SK-N-SH (cell line): Measurements from ENCODE around the gene MRGPRX3. TPM values are rescaled to one million over a fixed set of nuclear protein-coding genes. Genes with fewer than 3 reads are reported as not detected.

ENCODE experiments used
- CTCF ChIA-PET: fragments of 300-600, 350-600 bp; formaldehyde crosslinking; extraction: SDS; loops from one replicate; lab custom pipeline; 2021; lab: Yijun Ruan, JAX
- POLR2A ChIA-PET: fragments of 350-600 bp; sonication (Branson Sonifier 250); formaldehyde crosslinking; extraction: SDS; loops from one replicate; lab custom pipeline; 2020; ENCODE audit warnings: antibody characterized with exemption, inconsistent platforms; lab: Yijun Ruan, JAX
- DNase-seq: peaks from one replicate; pipeline ENCODE4 v3.0.0; 2012
- H2AFZ ChIP-seq: fragments of 200-600 bp; sonication (generic); 2 replicates; pipeline ENCODE4 v1.8.1; 2016; ENCODE audit warnings: antibody characterized with exemption, mild to moderate bottlenecking, low read depth
- H3F3A ChIP-seq: fragments of 200-600 bp; sonication (generic); replicated peaks from 2 replicates; pipeline ENCODE3; 2016; ENCODE audit warnings: antibody characterized with exemption, mild to moderate bottlenecking; ENCODE audit not compliant: insufficient read depth
- H3K27ac ChIP-seq, 2 experiments: fragments of 200-500 bp in 1 of 2; fragments of 200-600 bp in 1 of 2; sonication (Bioruptor generic) in 1 of 2; sonication (generic), shearing (Covaris generic) in 1 of 2; 2 replicates each; pipeline versions ENCODE4 v1.5.1 to v1.6.1; 2014 to 2016; ENCODE audit warnings: low read depth in 2 of 2, inconsistent platforms in 1 of 2, low read length in 1 of 2, mild to moderate bottlenecking in 1 of 2, mixed read lengths in 1 of 2
- H3K27me3 ChIP-seq: fragments of 200-600 bp; sonication (generic), shearing (Covaris generic); 2 replicates; pipeline ENCODE4 v1.6.1; 2016; ENCODE audit warnings: mixed run types; ENCODE audit not compliant: insufficient read depth
- H3K36me3 ChIP-seq, 2 experiments: fragments of 200-500 bp in 1 of 2; fragments of 200-600 bp in 1 of 2; sonication (Bioruptor generic) in 1 of 2; sonication (generic) in 1 of 2; replicated peaks in 1 of 2; 2 replicates each; pipeline versions ENCODE3 to v1.5.1; 2014 to 2016; ENCODE audit warnings: low read length in 1 of 2, mild to moderate bottlenecking in 1 of 2; ENCODE audit not compliant: insufficient read depth in 2 of 2, control insufficient read depth in 1 of 2
- H3K4me1 ChIP-seq, 2 experiments: fragments of 200-500 bp in 1 of 2; fragments of 200-600 bp in 1 of 2; sonication (Bioruptor generic) in 1 of 2; sonication (generic), shearing (Covaris generic) in 1 of 2; 2 replicates each; pipeline versions ENCODE4 v1.5.1 to v1.6.1; 2014 to 2016; ENCODE audit warnings: low read depth in 1 of 2, low read length in 1 of 2, mixed run types in 1 of 2; ENCODE audit not compliant: insufficient read depth in 2 of 2, control insufficient read depth in 1 of 2
- H3K4me2 ChIP-seq: fragments of 200-600 bp; sonication (generic), shearing (Covaris generic); 2 replicates; pipeline ENCODE4 v1.6.1; 2017; ENCODE audit warnings: mixed run types
- H3K4me3 ChIP-seq, 2 experiments: fragments of 200-500 bp in 1 of 2; fragments of 200-600 bp in 1 of 2; sonication (Bioruptor generic) in 1 of 2; sonication (generic), shearing (Covaris generic) in 1 of 2; 2 replicates each; pipeline versions ENCODE4 v1.5.1 to v1.8.1; 2014 to 2016; ENCODE audit warnings: low read depth in 2 of 2, inconsistent platforms in 1 of 2, low read length in 1 of 2, mild to moderate bottlenecking in 1 of 2, mixed read lengths in 1 of 2, moderate library complexity in 1 of 2
- H3K79me2 ChIP-seq: fragments of 200-600 bp; sonication (generic); 2 replicates; pipeline ENCODE4 v1.8.1; 2017; ENCODE audit warnings: mild to moderate bottlenecking; ENCODE audit not compliant: insufficient read depth
- H3K9ac ChIP-seq: fragments of 200-600 bp; sonication (generic); 2 replicates; pipeline ENCODE4 v1.6.1; 2017; ENCODE audit warnings: mixed run types
- H3K9me2 ChIP-seq: fragments of 200-600 bp; sonication (generic); 2 replicates; pipeline ENCODE4 v1.6.1; 2017; ENCODE audit warnings: mixed run types
- H3K9me3 ChIP-seq: fragments of 200-600 bp; sonication (generic); 2 replicates; pipeline ENCODE4 v1.6.1; 2017; ENCODE audit warnings: mixed run types, mild to moderate bottlenecking, moderate library complexity
- H4K20me1 ChIP-seq: fragments of 200-600 bp; sonication (generic); 2 replicates; pipeline ENCODE4 v1.6.1; 2017; ENCODE audit warnings: mild to moderate bottlenecking, mixed run types; ENCODE audit not compliant: insufficient read depth
- CHD2 ChIP-seq: fragments of 150-350 bp; IDR thresholded peaks from 2 replicates; pipeline ENCODE4 v1.6.1; 2018; ENCODE audit warnings: low read length; ENCODE audit not compliant: partially characterized antibody
- EP300 ChIP-seq, 2 experiments: IDR thresholded peaks; 2 replicates each; pipeline versions ENCODE4 v1.4.0 to v1.6.1; 2012; ENCODE audit warnings: borderline replicate concordance in 1 of 2, low read depth in 1 of 2, low read length in 1 of 2
- FOSL2 ChIP-seq: IDR thresholded peaks from 2 replicates; pipeline ENCODE4 v1.4.0; 2012; ENCODE audit warnings: low read depth, mild to moderate bottlenecking, moderate library complexity, borderline replicate concordance
- FOXJ3 ChIP-seq: sonication (generic); formaldehyde crosslinking; IDR thresholded peaks from 2 replicates; pipeline ENCODE4 v1.5.1; 2020; ENCODE audit warnings: mild to moderate bottlenecking, missing genetic modification reagents
- GABPA ChIP-seq: IDR thresholded peaks from 2 replicates; pipeline ENCODE4 v1.4.0; 2012; ENCODE audit warnings: low read depth, mild to moderate bottlenecking
- GATA2 ChIP-seq: sonication (generic); formaldehyde crosslinking; IDR thresholded peaks from 2 replicates; pipeline ENCODE4 v1.5.0; 2020; ENCODE audit warnings: mild to moderate bottlenecking, missing genetic modification reagents
- JUND ChIP-seq: IDR thresholded peaks from 2 replicates; pipeline ENCODE4 v1.4.0; 2012
- MEF2A ChIP-seq: IDR thresholded peaks from 2 replicates; pipeline ENCODE4 v1.4.0; 2012; ENCODE audit warnings: low read depth, borderline replicate concordance
- MXI1 ChIP-seq: IDR thresholded peaks from 2 replicates; pipeline ENCODE4 v1.6.1; 2012; ENCODE audit warnings: mild to moderate bottlenecking, low read depth, low read length, improper control_type of control experiment
- NFIC ChIP-seq: IDR thresholded peaks from 2 replicates; pipeline ENCODE4 v1.4.0; 2012; ENCODE audit warnings: borderline replicate concordance
- PBX3 ChIP-seq: IDR thresholded peaks from 2 replicates; pipeline ENCODE4; 2012
- RCOR1 ChIP-seq: fragments of 150-350 bp; IDR thresholded peaks from 2 replicates; pipeline ENCODE4 v1.6.1; 2017; ENCODE audit warnings: antibody characterized with exemption, low read length
- RFX5 ChIP-seq: IDR thresholded peaks from 2 replicates; pipeline ENCODE4 v1.6.1; 2012; ENCODE audit warnings: mild to moderate bottlenecking, improper control_type of control experiment, low read length
- RXRA ChIP-seq: IDR thresholded peaks from 2 replicates; pipeline ENCODE4 v1.4.0; 2012; ENCODE audit warnings: low read depth, mild to moderate bottlenecking, borderline replicate concordance
- SMC3 ChIP-seq: IDR thresholded peaks from 2 replicates; pipeline ENCODE4 v1.6.1; 2012; ENCODE audit warnings: low read depth, low read length, improper control_type of control experiment
- TEAD4 ChIP-seq: IDR thresholded peaks from 2 replicates; pipeline ENCODE4 v1.4.0; 2012; ENCODE audit warnings: mild to moderate bottlenecking, borderline replicate concordance; ENCODE audit not compliant: insufficient read depth
- USF2 ChIP-seq: fragments of 150-350 bp; IDR thresholded peaks from 2 replicates; pipeline ENCODE4 v1.6.1; 2017; ENCODE audit warnings: antibody characterized with exemption, low read length, low read depth, borderline replicate concordance
- YY1 ChIP-seq: IDR thresholded peaks from 2 replicates; pipeline ENCODE4 v1.4.0; 2012; ENCODE audit warnings: low read depth, mild to moderate bottlenecking
- WGBS: methylation state at CpG from one replicate; pipeline ENCODE4 v1.1.6; 2017; ENCODE audit warnings: low lambda C conversion rate; 5-methylcytosine and 5-hydroxymethylcytosine counted together
- polyA plus RNA-seq, 3 experiments: library from polyadenylated mRNA; depleted of rRNA; stranded (reverse); fragments of >200 nt; gene quantifications; 2 replicates each; pipeline ENCODE4 v1.2.3, GENCODE V29; 2012
- TF ChIP-seq, protein P1 (sequence below): fragments of 200-600 bp; sonication (generic); IDR thresholded peaks from 2 replicates; pipeline ENCODE4 v1.6.1; 2017; ENCODE audit warnings: antibody characterized with exemption, mild to moderate bottlenecking, moderate library complexity

The MRGPRX3 gene
- polyA plus RNA-seq, 1 of the 3 experiments (the other 2 are of a cell fraction): not detected

DNA sequence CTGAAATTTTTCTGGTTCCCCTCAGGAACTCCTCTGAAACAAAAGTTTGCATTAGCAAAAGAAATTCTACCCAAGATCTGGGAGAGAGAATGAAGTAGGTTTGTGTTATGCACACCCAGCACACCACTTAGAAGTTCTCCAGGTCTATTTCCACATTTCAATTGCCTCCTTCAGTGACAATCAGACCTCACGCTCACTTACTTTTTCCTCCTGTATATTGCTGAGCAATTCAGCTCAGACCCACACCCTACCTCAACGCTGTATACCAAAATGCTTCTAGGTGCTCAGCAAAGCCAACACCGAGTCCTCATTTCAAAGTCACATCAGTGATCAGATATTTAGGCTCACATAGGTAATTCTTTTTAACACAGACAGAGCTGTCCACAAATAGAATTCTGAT lies 19.2 kb downstream of the MRGPRX3 start:
- Histone ChIP-seq H3K27me3 (peaks cover 16% of the 10 kb centered on the region; the same call in 1 of the 2 replicates), H3K27ac (no peak overlapping the region), H3K9ac (no peak overlapping the region), H3K4me2 (no peak overlapping the region), H2AFZ (no peak overlapping the region), H3K9me2 (no peaks in the 10 kb centered on the region), H3K79me2 (no peaks in the 10 kb centered on the region), H4K20me1 (no peaks in the 10 kb centered on the region), H3F3A (no peaks in the 10 kb centered on the region), H3K36me3 (no peaks in the 10 kb centered on the region), H3K4me1 (no peaks in the 10 kb centered on the region), H3K9me3 (no peaks in the 10 kb centered on the region), H3K4me3 (no peak overlapping the region)
- POLR2A ChIA-PET: no interaction called here
- no peak for DNase-seq
- 17% methylated on average over 3 of the region's 3 CpGs for WGBS
- no peak for TF ChIP-seq CHD2
- no peak for TF ChIP-seq MXI1
- no peak for TF ChIP-seq FOXJ3 (CRISPR knock-in tag)
- no peak for TF ChIP-seq PBX3
- TF ChIP-seq RFX5: no peak
- TF ChIP-seq GATA2: no peak
- TF ChIP-seq RCOR1: no peak
- CTCF ChIA-PET: interaction anchor here (0.8 to 1.3 kb wide), 2 partner anchors 15 to 36 kb away, joined by 3 to 4 read pairs; no protein-coding TSS in a partner anchor

DNA sequence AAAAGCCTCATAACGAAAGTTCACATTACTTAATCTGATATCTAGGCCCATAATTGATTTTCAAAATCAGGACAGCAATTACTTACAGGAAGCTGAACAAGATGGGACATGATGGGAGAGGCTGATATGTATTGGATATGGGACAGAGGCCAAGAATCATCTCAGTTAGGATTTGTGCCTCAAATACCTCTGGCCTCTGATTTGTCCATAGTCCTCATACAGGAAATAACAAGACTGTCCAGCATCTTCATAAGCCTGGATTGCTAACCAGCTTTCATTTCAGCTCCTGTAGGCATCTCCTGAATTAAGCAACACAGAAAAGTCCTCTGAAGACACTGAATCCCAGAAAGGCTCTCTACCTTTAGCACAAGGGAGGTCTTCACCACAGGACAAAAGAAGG lies 36.0 kb downstream of the MRGPRX3 start:
- H3F3A ChIP-seq: no peaks in the 10 kb centered on the region
- 0% methylated on average over 1 of the region's 1 CpG for WGBS
- H3K9me2 ChIP-seq: no peaks in the 10 kb centered on the region
- TF ChIP-seq TEAD4 (no peak), GABPA (no peak), MXI1 (no peak), RCOR1 (no peak), FOXJ3 (CRISPR knock-in tag) (no peak), NFIC (no peak), EP300 (IDR thresholded peaks at IDR 0.05; ENCODE audit: borderline replicate concordance in 1 of 2, low read depth in 1 of 2, low read length in 1 of 2) (no peak), CHD2 (no peak), YY1 (no peak), SMC3 (no peak), MEF2A (no peak), RFX5 (no peak), JUND (no peak), USF2 (no peak), RXRA (no peak), FOSL2 (no peak), GATA2 (no peak)
- TF ChIP-seq, protein P1, sequence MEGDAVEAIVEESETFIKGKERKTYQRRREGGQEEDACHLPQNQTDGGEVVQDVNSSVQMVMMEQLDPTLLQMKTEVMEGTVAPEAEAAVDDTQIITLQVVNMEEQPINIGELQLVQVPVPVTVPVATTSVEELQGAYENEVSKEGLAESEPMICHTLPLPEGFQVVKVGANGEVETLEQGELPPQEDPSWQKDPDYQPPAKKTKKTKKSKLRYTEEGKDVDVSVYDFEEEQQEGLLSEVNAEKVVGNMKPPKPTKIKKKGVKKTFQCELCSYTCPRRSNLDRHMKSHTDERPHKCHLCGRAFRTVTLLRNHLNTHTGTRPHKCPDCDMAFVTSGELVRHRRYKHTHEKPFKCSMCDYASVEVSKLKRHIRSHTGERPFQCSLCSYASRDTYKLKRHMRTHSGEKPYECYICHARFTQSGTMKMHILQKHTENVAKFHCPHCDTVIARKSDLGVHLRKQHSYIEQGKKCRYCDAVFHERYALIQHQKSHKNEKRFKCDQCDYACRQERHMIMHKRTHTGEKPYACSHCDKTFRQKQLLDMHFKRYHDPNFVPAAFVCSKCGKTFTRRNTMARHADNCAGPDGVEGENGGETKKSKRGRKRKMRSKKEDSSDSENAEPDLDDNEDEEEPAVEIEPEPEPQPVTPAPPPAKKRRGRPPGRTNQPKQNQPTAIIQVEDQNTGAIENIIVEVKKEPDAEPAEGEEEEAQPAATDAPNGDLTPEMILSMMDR: no peak
- CTCF ChIA-PET: no interaction called here
- H3K4me3 ChIP-seq: no peak overlapping the region
- H3K36me3 ChIP-seq: no peaks in the 10 kb centered on the region
- H3K79me2 ChIP-seq: no peaks in the 10 kb centered on the region
- H3K9ac ChIP-seq: no peak overlapping the region
- no peak overlapping the region for H2AFZ ChIP-seq
- H3K9me3 ChIP-seq: no peaks in the 10 kb centered on the region
- no peaks in the 10 kb centered on the region for H4K20me1 ChIP-seq
- no peak overlapping the region for H3K27ac ChIP-seq
- no peaks in the 10 kb centered on the region for H3K27me3 ChIP-seq
- no peak overlapping the region for H3K4me2 ChIP-seq
- POLR2A ChIA-PET: interaction anchor here (0.8 kb wide), 1 partner anchor 358 kb away, joined by 8 read pairs; the partner anchor contains the start of gene TSG101
- H3K4me1 ChIP-seq: no peaks in the 10 kb centered on the region
- no peak for DNase-seq
